Omental fat pad (tissue), 4 donors: Measurements from ENCODE around the gene TMEM253. TPM values are rescaled to one million over a fixed set of nuclear protein-coding genes. Genes with fewer than 3 reads are reported as not detected.

Experiments
- ATAC-seq: fragments of 150-250 bp; one replicate; pipeline ENCODE4 v1.9.1; 2016; ENCODE audit warnings: mild to moderate bottlenecking, moderate library complexity; ENCODE audit not compliant: low FRiP score
- DNase-seq: peaks from one replicate; pipeline ENCODE4 v3.0.0-alpha.2; 2019; ENCODE audit warnings: low spot score
- CTCF ChIP-seq, 3 donors: fragments of 450-650 bp; IDR thresholded peaks; one replicate each; pipeline ENCODE4 v1.5.1; 2016 to 2017; ENCODE audit warnings: antibody characterized with exemption in 3 of 3, mild to moderate bottlenecking in 3 of 3, moderate library complexity in 2 of 3
- small RNA-seq: library from RNA; depleted of rRNA; stranded (forward); fragments of <200 nt; gene quantifications from one replicate; pipeline ENCODE3, GENCODE V24; 2016
- total RNA-seq, 4 donors: library from RNA; depleted of rRNA; stranded (reverse); fragments of >200 nt; gene quantifications; one replicate each; pipeline ENCODE4 v1.1.0, GENCODE V29; 2016

TMEM253 gene
- total RNA-seq, 4 donors from 2014 or later = 0.75 to 2.4 TPM; not detected in 2

GRCh38 chr14:21142357-21142756 is 41.5 kb downstream of the TMEM253 start:
- DNase-seq (no peak), ATAC-seq (no peak)
- TF ChIP-seq CTCF (IDR thresholded peaks at IDR 0.05) = no peak

- no peak for ATAC-seq
- TF ChIP-seq CTCF (IDR thresholded peaks at IDR 0.05) = no peak
- DNase-seq = no peak
These were observed 44.6 kb downstream of the TMEM253 start for GRCh38 chr14:21145437-21145836.

- DNase-seq (no peak), ATAC-seq (no peak)
- TF ChIP-seq CTCF (IDR thresholded peaks at IDR 0.05) = no peak
These were observed 48.9 kb downstream of the TMEM253 start for GRCh38 chr14:21149641-21150367.

Small RNAs within 50 kb of the gene (small RNA-seq; reads per million reads assigned to genes)
- not detected for gene RNU6-252P

Other genes starting within 250 kb of the TMEM253 start
- not detected for gene RNASE3, start 209.7 kb upstream of the TMEM253 start, total RNA-seq
- gene RNASE2, start 145.6 kb upstream of the TMEM253 start, total RNA-seq = 1 to 10 TPM; 2.5 to 8.2 (median 5.5) TPM
- 10 to 100 TPM; 36.8 to 89.7 (median 51.3) TPM for gene METTL17, start 111.1 kb upstream of the TMEM253 start, total RNA-seq
- gene SLC39A2, start 101.8 kb upstream of the TMEM253 start, total RNA-seq = not detected
- gene NDRG2, start 76.0 kb upstream of the TMEM253 start, total RNA-seq = 100 to 1,000 TPM; 169 to 444 (median 218) TPM
- not detected for gene TPPP2, start 70.8 kb upstream of the TMEM253 start, total RNA-seq
- not detected for gene RNASE13, start 66.3 kb upstream of the TMEM253 start, total RNA-seq
- gene RNASE7, start 58.7 kb upstream of the TMEM253 start, total RNA-seq = not detected
- not detected for gene RNASE8, start 43.2 kb upstream of the TMEM253 start, total RNA-seq
- 10 to 100 TPM; 30.0 to 91.3 (median 40.6) TPM for gene ARHGEF40, start 30.8 kb upstream of the TMEM253 start, total RNA-seq
- gene ZNF219, start 2.4 kb upstream of the TMEM253 start, total RNA-seq = 10 to 100 TPM; 19.2 to 56.3 (median 38.1) TPM
- under 1 TPM in 1 of 4 donors, not detected in 3; 0.09 TPM for gene OR5AU1, start 55.0 kb downstream of the TMEM253 start, total RNA-seq
- gene HNRNPC, start 168.4 kb downstream of the TMEM253 start, total RNA-seq = 100 to 1,000 TPM; 361 to 619 (median 454) TPM
- 1 to 10 TPM in 1 of 4 donors, under 1 TPM in 3; 0.19 to 1.2 (median 0.53) TPM for gene RPGRIP1, start 179.0 kb downstream of the TMEM253 start, total RNA-seq